HEK293 (cell line): ENCODE data around the gene FOXK2.
"Not testable (repeated sequence)": the region's sequence is repeated elsewhere in the genome, so short reads cannot be mapped to it uniquely, and the experiment has no call there.

Experiments
- CTCF ChIA-PET: fragments of 350-600 bp; formaldehyde crosslinking; extraction: SDS; loops from one replicate; lab custom pipeline; 2021; ENCODE audit warnings: antibody characterized with exemption; lab: Yijun Ruan, JAX
- POLR2A ChIA-PET: fragments of 300-600 bp; formaldehyde crosslinking; extraction: SDS; loops from one replicate; lab custom pipeline; 2020; ENCODE audit warnings: antibody characterized with exemption, inconsistent platforms; lab: Yijun Ruan, JAX
- H3K27ac ChIP-seq: fragments of 200-500 bp; sonication (Bioruptor generic); 2 replicates; pipeline ENCODE4 v1.5.1; 2014; ENCODE audit warnings: low read depth, low read length, control low read depth, inconsistent platforms; ENCODE audit errors: extremely low read depth
- H3K36me3 ChIP-seq, 2 experiments: fragments of 200-500 bp in 1 of 2; sonication (Bioruptor generic) in 1 of 2; 1 replicate in 1 of 2; 2 replicates in 1 of 2; pipeline ENCODE4 v1.5.1; 2014 to 2017; ENCODE audit warnings: inconsistent platforms in 2 of 2, low read length in 2 of 2; ENCODE audit not compliant: control insufficient read depth in 2 of 2, insufficient read depth in 1 of 2
- H3K4me1 ChIP-seq: fragments of 200-500 bp; sonication (Bioruptor generic); 2 replicates; pipeline ENCODE4 v1.5.1; 2014; ENCODE audit warnings: mild to moderate bottlenecking, low read length, inconsistent platforms; ENCODE audit not compliant: control insufficient read depth, insufficient read depth
- H3K4me3 ChIP-seq: 2 replicates; pipeline ENCODE4 v1.5.1; 2011; ENCODE audit warnings: low read depth, mild to moderate bottlenecking, control low read depth, low read length, moderate library complexity
- H3K9me3 ChIP-seq: fragments of 200-500 bp; sonication (Bioruptor generic); 2 replicates; pipeline ENCODE4 v1.5.1; 2014; ENCODE audit warnings: low read depth, low read length, inconsistent platforms; ENCODE audit not compliant: control insufficient read depth, insufficient read depth
- GLIS1 ChIP-seq: fragments of 450-650 bp; formaldehyde crosslinking; IDR thresholded peaks from 2 replicates; pipeline ENCODE4 v1.5.1; 2016; ENCODE audit warnings: missing biosample characterization, missing genetic modification characterization
- MZF1 ChIP-seq: fragments of 450-650 bp; formaldehyde crosslinking; IDR thresholded peaks from 2 replicates; pipeline ENCODE4 v1.5.1; 2017; ENCODE audit warnings: missing biosample characterization, missing genetic modification characterization, borderline replicate concordance
- TRIM28 ChIP-seq: IDR thresholded peaks from 2 replicates; pipeline ENCODE4 v1.6.1; 2011; ENCODE audit warnings: low read length, control low read depth, borderline replicate concordance
- ZBTB17 ChIP-seq: fragments of 450-650 bp; formaldehyde crosslinking; IDR thresholded peaks from 2 replicates; pipeline ENCODE4 v1.5.1; 2016; ENCODE audit warnings: missing biosample characterization, missing genetic modification characterization
- ZBTB48 ChIP-seq: fragments of 450-650 bp; formaldehyde crosslinking; IDR thresholded peaks from 2 replicates; pipeline ENCODE4 v1.5.1; 2016; ENCODE audit warnings: missing biosample characterization, missing genetic modification characterization
- ZFHX2 ChIP-seq: fragments of 450-650 bp; formaldehyde crosslinking; conservative IDR thresholded peaks from 2 replicates; pipeline ENCODE4 v1.5.1; 2016; ENCODE audit warnings: missing biosample characterization, missing genetic modification characterization
- ZNF157 ChIP-seq: fragments of 450-650 bp; formaldehyde crosslinking; IDR thresholded peaks from 2 replicates; pipeline ENCODE4 v1.5.1; 2016; ENCODE audit warnings: missing biosample characterization, missing genetic modification characterization
- ZNF558 ChIP-seq: fragments of 450-650 bp; formaldehyde crosslinking; IDR thresholded peaks from 2 replicates; pipeline ENCODE4 v1.5.1; 2016; ENCODE audit warnings: missing biosample characterization, missing genetic modification characterization
- ZNF600 ChIP-seq: fragments of 450-650 bp; formaldehyde crosslinking; IDR thresholded peaks from 2 replicates; pipeline ENCODE4 v1.5.1; 2016; ENCODE audit warnings: missing biosample characterization, missing genetic modification characterization
- ZNF629 ChIP-seq: fragments of 450-650 bp; formaldehyde crosslinking; IDR thresholded peaks from 2 replicates; pipeline ENCODE4 v1.5.1; 2017; ENCODE audit warnings: missing biosample characterization, missing genetic modification characterization
- TF ChIP-seq, protein P1 (sequence below): fragments of 450-650 bp; formaldehyde crosslinking; IDR thresholded peaks from 2 replicates; pipeline ENCODE4 v1.5.1; 2017; ENCODE audit warnings: missing biosample characterization, missing genetic modification characterization
- TF ChIP-seq, protein P2 (sequence below): fragments of 450-650 bp; formaldehyde crosslinking; IDR thresholded peaks from 2 replicates; pipeline ENCODE4 v1.5.1; 2017; ENCODE audit warnings: missing biosample characterization, missing genetic modification characterization
- TF ChIP-seq, protein P3 (sequence below): fragments of 450-650 bp; formaldehyde crosslinking; IDR thresholded peaks from 2 replicates; pipeline ENCODE4 v1.5.1; 2016; ENCODE audit warnings: missing biosample characterization, missing genetic modification characterization

Gene FOXK2

DNA sequence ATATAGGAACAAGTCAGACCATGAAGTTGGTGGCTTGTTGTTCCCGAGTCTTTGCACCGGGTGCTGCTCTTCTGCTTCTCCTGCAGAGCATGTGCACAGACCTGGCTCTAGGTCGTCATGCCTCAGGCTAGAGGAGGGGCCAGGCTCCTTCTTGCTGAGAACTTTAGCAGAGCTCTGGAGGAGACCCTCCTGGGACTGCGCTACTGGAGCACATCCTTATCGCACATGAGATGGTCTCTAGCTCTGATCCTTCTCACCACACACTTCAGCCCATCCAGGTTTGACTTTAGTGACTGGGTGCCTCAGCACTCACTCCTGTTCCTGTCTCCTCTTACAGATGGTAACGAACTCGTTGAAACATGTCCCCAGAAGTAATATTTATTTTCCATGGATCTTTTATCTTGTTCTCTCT lies 14.9 kb downstream of the FOXK2 start:
- no peak for TF ChIP-seq ZNF157 (tag by site-specific recombination)
- TF ChIP-seq ZNF600 (tag by site-specific recombination): peak; percentile 90
- TF ChIP-seq ZBTB17 (tag by site-specific recombination): peak; percentile 91
- TF ChIP-seq ZNF629 (tag by site-specific recombination): no peak
- TF ChIP-seq TRIM28: peak; percentile 62
- TF ChIP-seq, protein P1, sequence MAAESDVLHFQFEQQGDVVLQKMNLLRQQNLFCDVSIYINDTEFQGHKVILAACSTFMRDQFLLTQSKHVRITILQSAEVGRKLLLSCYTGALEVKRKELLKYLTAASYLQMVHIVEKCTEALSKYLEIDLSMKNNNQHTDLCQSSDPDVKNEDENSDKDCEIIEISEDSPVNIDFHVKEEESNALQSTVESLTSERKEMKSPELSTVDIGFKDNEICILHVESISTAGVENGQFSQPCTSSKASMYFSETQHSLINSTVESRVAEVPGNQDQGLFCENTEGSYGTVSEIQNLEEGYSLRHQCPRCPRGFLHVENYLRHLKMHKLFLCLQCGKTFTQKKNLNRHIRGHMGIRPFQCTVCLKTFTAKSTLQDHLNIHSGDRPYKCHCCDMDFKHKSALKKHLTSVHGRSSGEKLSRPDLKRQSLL: peak; percentile 86
- TF ChIP-seq, all 188 proteins: peak for 4
- Histone ChIP-seq H3K9me3 (no peaks in the 10 kb centered on the region), H3K27ac (peak overlapping the region; percentile 79), H3K4me3 (no peak overlapping the region), H3K4me1 (peaks cover 48% of the 10 kb centered on the region), H3K36me3 (no peaks in the 10 kb centered on the region; a peak in 1 of 3 replicates)
- ChIA-PET POLR2A (interaction anchor here (1.1 kb wide), 1 partner anchor 40 kb away, joined by 5 read pairs; no protein-coding TSS in a partner anchor), CTCF (interaction anchor here (0.6 to 1.7 kb wide), 4 partner anchors 8 to 17 kb away, joined by 4 to 6 read pairs (median 4); no protein-coding TSS in a partner anchor)

DNA sequence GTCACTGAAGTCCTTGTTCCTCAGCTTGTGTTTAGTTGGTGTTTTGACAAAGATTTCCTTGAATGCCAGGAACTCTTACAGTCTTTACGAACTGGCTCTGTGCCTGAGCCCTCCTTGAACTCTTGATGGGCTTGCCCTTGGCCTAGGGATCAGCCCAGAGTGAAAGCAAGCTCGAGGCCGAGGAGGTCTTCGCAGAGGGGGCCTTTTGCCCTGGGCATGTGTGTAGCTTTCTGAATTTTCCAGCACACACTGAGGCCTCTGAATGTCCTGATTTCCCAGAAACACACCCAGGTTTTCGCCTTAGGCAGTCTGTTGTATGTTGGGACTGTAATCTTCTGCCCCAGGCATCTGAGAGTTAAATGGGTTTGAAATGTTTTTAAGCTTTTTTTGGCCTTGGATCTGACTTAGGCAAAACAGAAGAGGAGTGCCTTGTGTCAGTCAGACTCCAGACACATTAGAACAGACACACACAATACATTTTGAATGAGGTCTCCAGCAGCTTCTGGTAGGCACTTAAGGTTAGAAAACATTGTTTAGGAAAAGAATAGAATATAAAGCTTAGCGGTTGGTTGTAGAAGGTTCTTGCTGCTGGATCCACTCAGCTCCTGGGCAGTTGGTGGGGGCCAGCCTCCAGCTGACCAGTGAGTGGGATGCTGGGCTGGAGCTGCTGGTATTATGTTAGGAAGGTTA lies 17.1 kb downstream of the FOXK2 start:
- H3K4me1 ChIP-seq: peaks cover 36% of the 10 kb centered on the region
- H3K36me3 ChIP-seq: no peaks in the 10 kb centered on the region; a peak in 1 of 3 replicates
- POLR2A ChIA-PET: interaction anchor here (0.9 to 1.4 kb wide), 6 partner anchors 14 to 199 kb away, joined by 3 to 5 read pairs (median 4); partner anchors contain the start of genes FN3KRP and FOXK2
- no peaks in the 10 kb centered on the region for H3K9me3 ChIP-seq
- CTCF ChIA-PET: interaction anchor here (0.6 to 1.5 kb wide), 8 partner anchors 9 to 23 kb away, joined by 3 to 10 read pairs (median 5); no protein-coding TSS in a partner anchor
- H3K4me3 ChIP-seq: no peak overlapping the region
- H3K27ac ChIP-seq: peak overlapping the region; percentile 79
- TF ChIP-seq, protein P2, sequence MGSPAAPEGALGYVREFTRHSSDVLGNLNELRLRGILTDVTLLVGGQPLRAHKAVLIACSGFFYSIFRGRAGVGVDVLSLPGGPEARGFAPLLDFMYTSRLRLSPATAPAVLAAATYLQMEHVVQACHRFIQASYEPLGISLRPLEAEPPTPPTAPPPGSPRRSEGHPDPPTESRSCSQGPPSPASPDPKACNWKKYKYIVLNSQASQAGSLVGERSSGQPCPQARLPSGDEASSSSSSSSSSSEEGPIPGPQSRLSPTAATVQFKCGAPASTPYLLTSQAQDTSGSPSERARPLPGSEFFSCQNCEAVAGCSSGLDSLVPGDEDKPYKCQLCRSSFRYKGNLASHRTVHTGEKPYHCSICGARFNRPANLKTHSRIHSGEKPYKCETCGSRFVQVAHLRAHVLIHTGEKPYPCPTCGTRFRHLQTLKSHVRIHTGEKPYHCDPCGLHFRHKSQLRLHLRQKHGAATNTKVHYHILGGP (tag by site-specific recombination): no peak
- TF ChIP-seq, protein P3, sequence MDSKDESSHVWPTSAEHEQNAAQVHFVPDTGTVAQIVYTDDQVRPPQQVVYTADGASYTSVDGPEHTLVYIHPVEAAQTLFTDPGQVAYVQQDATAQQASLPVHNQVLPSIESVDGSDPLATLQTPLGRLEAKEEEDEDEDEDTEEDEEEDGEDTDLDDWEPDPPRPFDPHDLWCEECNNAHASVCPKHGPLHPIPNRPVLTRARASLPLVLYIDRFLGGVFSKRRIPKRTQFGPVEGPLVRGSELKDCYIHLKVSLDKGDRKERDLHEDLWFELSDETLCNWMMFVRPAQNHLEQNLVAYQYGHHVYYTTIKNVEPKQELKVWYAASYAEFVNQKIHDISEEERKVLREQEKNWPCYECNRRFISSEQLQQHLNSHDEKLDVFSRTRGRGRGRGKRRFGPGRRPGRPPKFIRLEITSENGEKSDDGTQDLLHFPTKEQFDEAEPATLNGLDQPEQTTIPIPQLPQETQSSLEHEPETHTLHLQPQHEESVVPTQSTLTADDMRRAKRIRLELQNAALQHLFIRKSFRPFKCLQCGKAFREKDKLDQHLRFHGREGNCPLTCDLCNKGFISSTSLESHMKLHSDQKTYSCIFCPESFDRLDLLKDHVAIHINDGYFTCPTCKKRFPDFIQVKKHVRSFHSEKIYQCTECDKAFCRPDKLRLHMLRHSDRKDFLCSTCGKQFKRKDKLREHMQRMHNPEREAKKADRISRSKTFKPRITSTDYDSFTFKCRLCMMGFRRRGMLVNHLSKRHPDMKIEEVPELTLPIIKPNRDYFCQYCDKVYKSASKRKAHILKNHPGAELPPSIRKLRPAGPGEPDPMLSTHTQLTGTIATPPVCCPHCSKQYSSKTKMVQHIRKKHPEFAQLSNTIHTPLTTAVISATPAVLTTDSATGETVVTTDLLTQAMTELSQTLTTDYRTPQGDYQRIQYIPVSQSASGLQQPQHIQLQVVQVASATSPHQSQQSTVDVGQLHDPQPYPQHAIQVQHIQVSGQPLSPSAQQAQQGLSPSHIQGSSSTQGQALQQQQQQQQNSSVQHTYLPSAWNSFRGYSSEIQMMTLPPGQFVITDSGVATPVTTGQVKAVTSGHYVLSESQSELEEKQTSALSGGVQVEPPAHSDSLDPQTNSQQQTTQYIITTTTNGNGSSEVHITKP (tag by site-specific recombination): peak; percentile 91
- TF ChIP-seq GLIS1 (tag by site-specific recombination) (peak; percentile 80), MZF1 (tag by site-specific recombination) (no peak), ZNF558 (tag by site-specific recombination) (0 out of 2 replicates have a peak, but pooled peaks have one; percentile 7), ZBTB48 (tag by site-specific recombination) (peak; percentile 58; the same call in 1 of the 2 replicates)

DNA sequence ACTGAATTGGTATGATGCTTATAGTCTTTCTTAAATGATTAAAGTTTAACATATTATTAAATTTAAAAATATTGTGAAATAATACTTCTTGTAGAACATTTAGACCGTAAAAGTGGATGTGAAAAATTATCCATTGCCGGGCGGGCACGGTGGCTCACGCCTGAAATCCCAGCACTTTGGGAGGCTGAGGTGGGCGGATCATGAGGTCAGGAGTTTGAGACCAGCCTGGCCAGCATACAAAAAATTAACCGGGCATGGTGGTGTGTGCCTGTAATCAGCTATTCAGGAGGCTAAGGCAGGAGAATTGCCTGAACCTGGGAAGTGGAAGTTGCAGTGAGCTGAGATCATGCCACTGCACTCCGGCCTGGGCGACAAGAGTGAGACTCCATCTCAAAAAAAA lies 17.7 kb downstream of the FOXK2 start:
- not testable (repeated sequence) for H3K4me3 ChIP-seq, H3K9me3 ChIP-seq, H3K27ac ChIP-seq, H3K36me3 ChIP-seq
- POLR2A ChIA-PET: interaction anchor here (0.6 to 1.3 kb wide), 4 partner anchors 16 to 481 kb away, joined by 3 to 4 read pairs (median 4); partner anchors contain the start of gene FOXK2
- H3K4me1 ChIP-seq: peaks cover 36% of the 10 kb centered on the region
- CTCF ChIA-PET: interaction anchor here (0.6 to 1.5 kb wide), 7 partner anchors 8 to 22 kb away, joined by 3 to 10 read pairs (median 4); no protein-coding TSS in a partner anchor
- TF ChIP-seq ZFHX2 (tag by site-specific recombination): 0 out of 2 replicates have a peak, but pooled peaks have one; percentile 9
